ENCODE data around the gene ARHGEF17. TPM values are rescaled to one million over a fixed set of nuclear protein-coding genes. Genes with fewer than 3 reads are reported as not detected.
A peak's percentile ranks its signal among the peaks of the same experiment; 100 is the strongest.

ARHGEF17 gene
- polyA plus RNA-seq, 4 donors = 0.67 to 54.8 (median 6.5) TPM

DNA sequence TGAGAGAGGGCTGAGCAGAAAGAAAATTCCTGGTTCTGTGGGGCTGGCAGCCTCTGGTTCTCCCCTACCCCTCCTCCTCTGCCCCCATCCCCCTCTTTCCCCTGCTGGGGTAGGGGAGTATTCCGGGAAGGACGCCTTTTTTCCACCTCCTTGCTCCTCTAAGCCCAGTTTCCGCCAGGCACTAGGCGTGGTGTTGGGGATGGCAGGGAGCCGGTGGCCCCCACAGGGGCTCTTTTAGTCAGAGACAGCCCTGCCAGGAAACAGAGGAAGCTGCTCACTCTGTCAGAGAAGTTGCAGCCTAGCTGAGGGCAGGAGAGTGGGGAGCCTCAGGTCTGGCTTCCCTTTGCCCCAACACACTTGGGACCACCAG is 15.6 kb upstream of the ARHGEF17 start:
- DNase-seq (no peak), FAIRE-seq (no peak)
- Histone ChIP-seq H3K4me1 (ENCODE audit: control insufficient read depth in 3 of 3, insufficient read depth in 2 of 3, low read depth in 1 of 3, low read length in 2 of 3) (peaks cover 0 to 39% (median 0%) of the 10 kb centered on the region in 3 donors), H3K4me3 (ENCODE audit: low read depth in 1 of 3, low read length in 3 of 3) (no peak overlapping the region), H3K27me3 (ENCODE audit: control insufficient read depth in 3 of 3, insufficient read depth in 3 of 3, low read length in 3 of 3) (no peaks in the 10 kb centered on the region), H3K36me3 (ENCODE audit: control insufficient read depth in 3 of 3, insufficient read depth in 2 of 3, low read depth in 1 of 3, low read length in 3 of 3) (peaks cover 0 to 20% (median 0%) of the 10 kb centered on the region in 3 donors), H3K9me3 (ENCODE audit: control insufficient read depth in 2 of 2, insufficient read depth in 1 of 2, low read depth in 1 of 2, low read length in 1 of 2) (no peaks in the 10 kb centered on the region), H3K27ac (ENCODE audit: low read depth in 1 of 3, low read length in 2 of 3) (no peak overlapping the region)
- WGBS, 3 donors = 47 to 62% (median 56%) methylated on average over 5 of the region's 5 CpGs

DNA sequence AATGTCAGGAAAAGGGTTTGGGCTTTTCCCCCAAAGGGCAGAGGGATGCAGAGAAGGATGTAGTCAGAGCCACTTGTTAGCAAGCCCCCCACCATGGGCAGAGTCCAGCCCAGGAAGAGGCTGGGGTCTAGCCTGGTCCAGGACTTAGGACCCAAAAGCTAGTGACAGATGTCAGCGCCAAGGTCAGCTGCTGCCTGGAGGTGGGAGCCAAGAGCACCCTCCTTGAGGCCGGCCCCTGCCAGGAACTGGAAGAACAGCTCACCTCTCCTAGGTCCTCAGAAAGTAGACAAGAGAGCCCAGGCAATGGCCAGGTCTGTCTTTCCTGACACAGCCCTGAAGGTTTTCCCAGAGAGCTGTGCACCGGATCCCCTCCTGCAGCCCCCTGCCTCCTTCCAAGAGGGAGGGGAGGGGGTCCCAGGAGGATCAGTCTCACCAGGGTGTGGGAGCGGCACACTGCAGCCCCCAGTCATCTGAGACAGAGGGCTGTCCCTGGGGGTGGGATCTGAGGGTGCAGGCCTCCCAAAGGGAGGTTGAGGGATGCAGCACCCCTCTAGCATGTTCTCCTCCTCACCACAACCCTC is 14.6 kb upstream of the ARHGEF17 start:
- H3K4me1 ChIP-seq (ENCODE audit: control insufficient read depth in 3 of 3, insufficient read depth in 2 of 3, low read depth in 1 of 3, low read length in 2 of 3) = peaks cover 0 to 31% (median 0%) of the 10 kb centered on the region in 3 donors
- peaks cover 0 to 27% (median 0%) of the 10 kb centered on the region in 3 donors for H3K36me3 ChIP-seq (ENCODE audit: control insufficient read depth in 3 of 3, insufficient read depth in 2 of 3, low read depth in 1 of 3, low read length in 3 of 3)
- WGBS, 3 donors = 86 to 89% (median 89%) methylated on average over 4 of the region's 4 CpGs
- no peak for FAIRE-seq
- H3K9me3 ChIP-seq (ENCODE audit: control insufficient read depth in 2 of 2, insufficient read depth in 1 of 2, low read depth in 1 of 2, low read length in 1 of 2) = no peaks in the 10 kb centered on the region
- no peak overlapping the region for H3K27ac ChIP-seq (ENCODE audit: low read depth in 1 of 3, low read length in 2 of 3)
- no peaks in the 10 kb centered on the region for H3K27me3 ChIP-seq (ENCODE audit: control insufficient read depth in 3 of 3, insufficient read depth in 3 of 3, low read length in 3 of 3)
- no peak for DNase-seq
- no peak overlapping the region for H3K4me3 ChIP-seq (ENCODE audit: low read depth in 1 of 3, low read length in 3 of 3)

DNA sequence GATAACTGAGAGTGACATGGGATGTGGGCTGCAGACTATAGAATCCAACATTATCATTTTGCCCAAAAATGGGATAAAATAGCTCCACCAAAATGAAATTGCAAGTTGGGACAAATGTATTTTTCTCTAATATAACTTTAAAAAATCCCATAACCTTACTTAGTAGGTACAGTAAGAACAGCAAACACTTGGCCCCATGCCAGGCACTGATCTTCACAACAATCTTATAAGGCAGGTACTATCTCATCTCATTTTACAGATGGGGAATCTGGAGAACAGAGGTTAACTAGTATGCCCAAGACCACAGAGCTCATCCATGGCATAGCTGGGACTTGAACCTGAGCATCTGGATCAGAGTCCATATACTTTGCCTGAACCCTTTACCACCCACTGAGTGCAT is 13.5 kb upstream of the ARHGEF17 start:
- Histone ChIP-seq H3K9me3 (ENCODE audit: control insufficient read depth in 2 of 2, insufficient read depth in 1 of 2, low read depth in 1 of 2, low read length in 1 of 2) (no peaks in the 10 kb centered on the region), H3K27ac (ENCODE audit: low read depth in 1 of 3, low read length in 2 of 3) (no peak overlapping the region), H3K4me1 (ENCODE audit: control insufficient read depth in 3 of 3, insufficient read depth in 2 of 3, low read depth in 1 of 3, low read length in 2 of 3) (peaks cover 0 to 19% (median 0%) of the 10 kb centered on the region in 3 donors), H3K27me3 (ENCODE audit: control insufficient read depth in 3 of 3, insufficient read depth in 3 of 3, low read length in 3 of 3) (no peaks in the 10 kb centered on the region), H3K36me3 (ENCODE audit: control insufficient read depth in 3 of 3, insufficient read depth in 2 of 3, low read depth in 1 of 3, low read length in 3 of 3) (peaks cover 0 to 30% (median 0%) of the 10 kb centered on the region in 3 donors), H3K4me3 (ENCODE audit: low read depth in 1 of 3, low read length in 3 of 3) (no peak overlapping the region)
- no peak for FAIRE-seq
- DNase-seq = no peak

DNA sequence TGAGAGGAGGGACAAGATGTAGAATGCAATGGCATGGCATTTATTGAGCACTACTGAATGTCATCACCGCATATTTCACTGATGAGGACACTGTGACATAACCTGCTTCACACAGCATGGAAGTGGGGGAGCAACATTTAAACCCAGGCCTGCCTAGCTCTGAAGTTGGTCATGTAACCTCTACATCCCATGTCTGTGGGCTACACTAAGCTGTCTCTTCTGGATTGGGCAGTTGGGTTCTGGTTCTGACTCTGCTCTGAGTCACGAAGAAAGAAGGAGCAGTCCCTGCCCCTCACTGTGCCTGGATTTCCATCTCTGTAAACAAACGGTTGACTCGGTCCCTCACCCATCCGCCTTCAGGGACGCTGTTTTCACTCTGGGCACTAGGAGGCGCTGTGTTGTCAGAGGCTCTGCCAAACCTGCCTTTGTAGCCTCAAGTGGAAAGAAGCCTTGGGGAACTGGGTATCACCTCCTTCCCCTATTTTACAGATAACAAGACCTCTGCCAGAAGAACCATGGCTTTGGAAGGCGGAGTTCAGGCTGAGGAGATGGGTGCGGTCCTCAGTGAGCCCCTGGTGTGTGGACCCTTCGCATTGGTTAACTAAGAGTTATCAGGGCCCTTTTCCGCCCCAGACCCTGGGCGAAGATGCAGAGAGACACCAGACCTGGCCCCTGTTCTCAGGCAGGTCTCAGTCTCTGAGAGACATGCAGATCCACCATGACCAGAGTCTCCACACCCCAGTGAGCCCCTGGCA is 12.7 kb upstream of the ARHGEF17 start:
- peaks cover 0 to 30% (median 0%) of the 10 kb centered on the region in 3 donors for H3K36me3 ChIP-seq (ENCODE audit: control insufficient read depth in 3 of 3, insufficient read depth in 2 of 3, low read depth in 1 of 3, low read length in 3 of 3)
- peaks cover 0 to 17% (median 0%) of the 10 kb centered on the region in 3 donors for H3K4me1 ChIP-seq (ENCODE audit: control insufficient read depth in 3 of 3, insufficient read depth in 2 of 3, low read depth in 1 of 3, low read length in 2 of 3)
- FAIRE-seq (no peak), DNase-seq (peak; percentile 62 to 77)
- H3K27ac ChIP-seq (ENCODE audit: low read depth in 1 of 3, low read length in 2 of 3) = no peak overlapping the region
- H3K27me3 ChIP-seq (ENCODE audit: control insufficient read depth in 3 of 3, insufficient read depth in 3 of 3, low read length in 3 of 3) = no peaks in the 10 kb centered on the region
- H3K9me3 ChIP-seq (ENCODE audit: control insufficient read depth in 2 of 2, insufficient read depth in 1 of 2, low read depth in 1 of 2, low read length in 1 of 2) = no peaks in the 10 kb centered on the region
- WGBS, 3 donors = 42 to 43% (median 42%) methylated on average over 12 of the region's 12 CpGs
- no peak overlapping the region for H3K4me3 ChIP-seq (ENCODE audit: low read depth in 1 of 3, low read length in 3 of 3)

DNA sequence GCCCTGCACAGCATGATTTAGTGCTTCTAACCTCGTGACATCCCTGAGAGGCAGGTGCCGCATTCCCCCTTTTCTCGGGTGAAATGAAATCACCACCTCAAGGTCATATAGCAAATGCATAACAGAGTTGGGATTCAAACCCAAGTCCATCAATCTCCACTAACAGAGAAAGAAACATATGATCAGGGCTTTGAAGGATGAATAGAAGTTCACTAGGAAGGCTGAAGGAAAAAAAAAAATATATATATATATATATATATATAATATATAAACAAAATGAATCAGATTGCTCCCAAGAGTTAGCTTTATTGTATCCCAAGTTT is 12.1 kb upstream of the ARHGEF17 start:
- Histone ChIP-seq H3K9me3 (ENCODE audit: control insufficient read depth in 2 of 2, insufficient read depth in 1 of 2, low read depth in 1 of 2, low read length in 1 of 2) (no peaks in the 10 kb centered on the region), H3K4me1 (ENCODE audit: control insufficient read depth in 3 of 3, insufficient read depth in 2 of 3, low read depth in 1 of 3, low read length in 2 of 3) (peaks cover 0 to 13% (median 0%) of the 10 kb centered on the region in 3 donors), H3K27me3 (ENCODE audit: control insufficient read depth in 3 of 3, insufficient read depth in 3 of 3, low read length in 3 of 3) (no peaks in the 10 kb centered on the region), H3K4me3 (ENCODE audit: low read depth in 1 of 3, low read length in 3 of 3) (no peak overlapping the region), H3K27ac (ENCODE audit: low read depth in 1 of 3, low read length in 2 of 3) (no peak overlapping the region), H3K36me3 (ENCODE audit: control insufficient read depth in 3 of 3, insufficient read depth in 2 of 3, low read depth in 1 of 3, low read length in 3 of 3) (peaks cover 0 to 30% (median 0%) of the 10 kb centered on the region in 3 donors)
- no peak for FAIRE-seq
- DNase-seq = no peak
- WGBS, 3 donors = 82 to 92% (median 87%) methylated on average over 3 of the region's 3 CpGs

DNA sequence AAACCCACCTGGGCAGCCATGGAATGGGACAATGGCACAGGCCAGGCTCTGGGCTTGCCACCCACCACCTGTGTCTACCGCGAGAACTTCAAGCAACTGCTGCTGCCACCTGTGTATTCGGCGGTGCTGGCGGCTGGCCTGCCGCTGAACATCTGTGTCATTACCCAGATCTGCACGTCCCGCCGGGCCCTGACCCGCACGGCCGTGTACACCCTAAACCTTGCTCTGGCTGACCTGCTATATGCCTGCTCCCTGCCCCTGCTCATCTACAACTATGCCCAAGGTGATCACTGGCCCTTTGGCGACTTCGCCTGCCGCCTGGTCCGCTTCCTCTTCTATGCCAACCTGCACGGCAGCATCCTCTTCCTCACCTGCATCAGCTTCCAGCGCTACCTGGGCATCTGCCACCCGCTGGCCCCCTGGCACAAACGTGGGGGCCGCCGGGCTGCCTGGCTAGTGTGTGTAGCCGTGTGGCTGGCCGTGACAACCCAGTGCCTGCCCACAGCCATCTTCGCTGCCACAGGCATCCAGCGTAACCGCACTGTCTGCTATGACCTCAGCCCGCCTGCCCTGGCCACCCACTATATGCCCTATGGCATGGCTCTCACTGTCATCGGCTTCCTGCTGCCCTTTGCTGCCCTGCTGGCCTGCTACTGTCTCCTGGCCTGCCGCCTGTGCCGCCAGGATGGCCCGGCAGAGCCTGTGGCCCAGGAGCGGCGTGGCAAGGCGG is 11.4 kb upstream of the ARHGEF17 start:
- Histone ChIP-seq H3K4me3 (ENCODE audit: low read depth in 1 of 3, low read length in 3 of 3) (no peak overlapping the region), H3K36me3 (ENCODE audit: control insufficient read depth in 3 of 3, insufficient read depth in 2 of 3, low read depth in 1 of 3, low read length in 3 of 3) (peaks cover 0 to 30% (median 0%) of the 10 kb centered on the region in 3 donors), H3K4me1 (ENCODE audit: control insufficient read depth in 3 of 3, insufficient read depth in 2 of 3, low read depth in 1 of 3, low read length in 2 of 3) (peaks cover 0 to 6% (median 0%) of the 10 kb centered on the region in 3 donors), H3K27ac (ENCODE audit: low read depth in 1 of 3, low read length in 2 of 3) (no peak overlapping the region), H3K9me3 (ENCODE audit: control insufficient read depth in 2 of 2, insufficient read depth in 1 of 2, low read depth in 1 of 2, low read length in 1 of 2) (no peaks in the 10 kb centered on the region), H3K27me3 (ENCODE audit: control insufficient read depth in 3 of 3, insufficient read depth in 3 of 3, low read length in 3 of 3) (no peaks in the 10 kb centered on the region)
- DNase-seq = no peak
- no peak for FAIRE-seq
- 87 to 94% (median 90%) methylated on average over 35 of the region's 35 CpGs for WGBS, 3 donors

DNA sequence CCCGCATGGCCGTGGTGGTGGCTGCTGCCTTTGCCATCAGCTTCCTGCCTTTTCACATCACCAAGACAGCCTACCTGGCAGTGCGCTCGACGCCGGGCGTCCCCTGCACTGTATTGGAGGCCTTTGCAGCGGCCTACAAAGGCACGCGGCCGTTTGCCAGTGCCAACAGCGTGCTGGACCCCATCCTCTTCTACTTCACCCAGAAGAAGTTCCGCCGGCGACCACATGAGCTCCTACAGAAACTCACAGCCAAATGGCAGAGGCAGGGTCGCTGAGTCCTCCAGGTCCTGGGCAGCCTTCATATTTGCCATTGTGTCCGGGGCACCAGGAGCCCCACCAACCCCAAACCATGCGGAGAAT is 10.9 kb upstream of the ARHGEF17 start:
- H3K9me3 ChIP-seq (ENCODE audit: control insufficient read depth in 2 of 2, insufficient read depth in 1 of 2, low read depth in 1 of 2, low read length in 1 of 2) = no peaks in the 10 kb centered on the region
- H3K27me3 ChIP-seq (ENCODE audit: control insufficient read depth in 3 of 3, insufficient read depth in 3 of 3, low read length in 3 of 3) = no peaks in the 10 kb centered on the region
- no peak overlapping the region for H3K27ac ChIP-seq (ENCODE audit: low read depth in 1 of 3, low read length in 2 of 3)
- no peak overlapping the region for H3K4me3 ChIP-seq (ENCODE audit: low read depth in 1 of 3, low read length in 3 of 3)
- peaks cover 0 to 30% (median 0%) of the 10 kb centered on the region in 3 donors for H3K36me3 ChIP-seq (ENCODE audit: control insufficient read depth in 3 of 3, insufficient read depth in 2 of 3, low read depth in 1 of 3, low read length in 3 of 3)
- no peak for DNase-seq
- 93 to 95% (median 93%) methylated on average over 18 of the region's 18 CpGs for WGBS, 3 donors
- peaks cover 0 to under 1% (median 0%) of the 10 kb centered on the region in 3 donors for H3K4me1 ChIP-seq (ENCODE audit: control insufficient read depth in 3 of 3, insufficient read depth in 2 of 3, low read depth in 1 of 3, low read length in 2 of 3)
- no peak for FAIRE-seq

DNA sequence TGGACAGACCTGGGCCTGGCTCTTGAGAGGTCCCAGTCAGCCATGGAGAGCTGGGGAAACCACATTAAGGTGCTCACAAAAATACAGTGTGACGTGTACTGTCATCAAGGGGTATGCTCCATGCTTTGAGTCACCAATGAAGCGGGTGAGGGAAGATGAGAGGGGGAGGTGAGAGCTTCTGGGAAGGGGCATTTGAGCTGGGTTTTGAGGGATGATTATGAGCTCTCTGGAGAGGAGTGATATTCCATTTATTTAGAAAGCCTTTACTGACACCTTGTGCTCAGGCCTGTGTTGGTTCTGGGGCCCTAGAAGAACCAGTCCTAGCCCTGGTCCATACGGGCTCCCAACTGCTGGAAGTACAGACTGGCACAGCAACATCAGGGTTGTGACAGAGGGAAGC is 10.4 kb upstream of the ARHGEF17 start:
- Histone ChIP-seq H3K9me3 (ENCODE audit: control insufficient read depth in 2 of 2, insufficient read depth in 1 of 2, low read depth in 1 of 2, low read length in 1 of 2) (no peaks in the 10 kb centered on the region), H3K27ac (ENCODE audit: low read depth in 1 of 3, low read length in 2 of 3) (no peak overlapping the region), H3K36me3 (ENCODE audit: control insufficient read depth in 3 of 3, insufficient read depth in 2 of 3, low read depth in 1 of 3, low read length in 3 of 3) (peaks cover 0 to 30% (median 0%) of the 10 kb centered on the region in 3 donors), H3K4me3 (ENCODE audit: low read depth in 1 of 3, low read length in 3 of 3) (no peak overlapping the region), H3K4me1 (ENCODE audit: control insufficient read depth in 3 of 3, insufficient read depth in 2 of 3, low read depth in 1 of 3, low read length in 2 of 3) (no peaks in the 10 kb centered on the region), H3K27me3 (ENCODE audit: control insufficient read depth in 3 of 3, insufficient read depth in 3 of 3, low read length in 3 of 3) (no peaks in the 10 kb centered on the region)
- no peak for DNase-seq
- no peak for FAIRE-seq
- 72 to 94% (median 93%) methylated on average over 3 of the region's 3 CpGs for WGBS, 3 donors

All from small intestine (tissue), 7 donors.